CD4-positive, alpha-beta memory T cell (primary cell): ENCODE data around the gene S100A1. TPM values are rescaled to one million over a fixed set of nuclear protein-coding genes. Genes with fewer than 3 reads are reported as not detected.
A peak's percentile ranks its signal among the peaks of the same experiment; 100 is the strongest.
"Not testable (repeated sequence)": the region's sequence is repeated elsewhere in the genome, so short reads cannot be mapped to it uniquely, and the experiment has no call there.

Source experiments
- CTCF ChIA-PET: fragments of 350-600 bp; sonication (Branson Sonifier 250); formaldehyde crosslinking; loops from one replicate; lab custom pipeline; 2021; ENCODE audit warnings: inconsistent platforms; ENCODE audit not compliant: partially characterized antibody; lab: Charles Lee
- POLR2A ChIA-PET: fragments of 350-600 bp; sonication (Branson Sonifier 250); formaldehyde crosslinking; loops from one replicate; lab custom pipeline; 2021; ENCODE audit not compliant: partially characterized antibody; lab: Charles Lee
- DNase-seq, 5 donors: peaks; one replicate each; pipeline versions ENCODE4 v3.0.0 to v3.0.0-alpha.2; 2020 to 2022; ENCODE audit warnings: mixed read lengths in 1 of 5
- H3K27ac ChIP-seq: one replicate; pipeline ENCODE4 v1.7.0; 2013; ENCODE audit warnings: low read depth, low read length
- H3K27me3 ChIP-seq: 2 replicates; pipeline ENCODE4 v1.7.0; 2013; ENCODE audit warnings: mild to moderate bottlenecking, low read length, moderate library complexity; ENCODE audit not compliant: insufficient read depth
- H3K36me3 ChIP-seq: 2 replicates; pipeline ENCODE4 v1.7.0; 2013; ENCODE audit warnings: mild to moderate bottlenecking, low read length, moderate library complexity; ENCODE audit not compliant: insufficient read depth
- H3K4me1 ChIP-seq: 2 replicates; pipeline ENCODE4 v1.7.0; 2013; ENCODE audit warnings: mild to moderate bottlenecking, low read length, moderate library complexity; ENCODE audit not compliant: insufficient read depth
- H3K4me3 ChIP-seq, 2 donors: one replicate each; pipeline ENCODE4 v1.7.0; 2013; ENCODE audit warnings: low read length in 2 of 2, mild to moderate bottlenecking in 1 of 2
- H3K9me3 ChIP-seq, 2 donors: one replicate each; pipeline ENCODE4 v1.7.0; 2013; ENCODE audit warnings: low read length in 2 of 2, control low read depth in 1 of 2; ENCODE audit not compliant: control insufficient read depth in 1 of 2
- H3K27ac Mint-ChIP-seq, 7 donors: one replicate each; pipeline ENCODE4 v1.8.0; 2020 to 2021; ENCODE audit warnings: mixed read lengths in 7 of 7, mild to moderate bottlenecking in 6 of 7, inconsistent platforms in 3 of 7, moderate library complexity in 3 of 7
- H3K27me3 Mint-ChIP-seq, 2 donors: one replicate each; pipeline ENCODE4 v1.8.0; 2020 to 2021; ENCODE audit warnings: mixed read lengths in 2 of 2
- H3K36me3 Mint-ChIP-seq, 2 donors: one replicate each; pipeline ENCODE4 v1.8.0; 2020 to 2021; ENCODE audit warnings: mixed read lengths in 2 of 2, inconsistent platforms in 1 of 2, mild to moderate bottlenecking in 1 of 2
- H3K4me1 Mint-ChIP-seq, 4 donors: one replicate each; pipeline ENCODE4 v1.8.0; 2020 to 2021; ENCODE audit warnings: mixed read lengths in 4 of 4, mild to moderate bottlenecking in 1 of 4
- H3K4me3 Mint-ChIP-seq, 8 donors: one replicate each; pipeline ENCODE4 v1.8.0; 2020 to 2021; ENCODE audit warnings: mixed read lengths in 8 of 8, mild to moderate bottlenecking in 7 of 8, moderate library complexity in 6 of 8, inconsistent platforms in 3 of 8
- H3K9me3 Mint-ChIP-seq, 8 donors: one replicate each; pipeline ENCODE4 v1.8.0; 2020 to 2021; ENCODE audit warnings: mixed read lengths in 8 of 8, mild to moderate bottlenecking in 5 of 8, inconsistent platforms in 3 of 8, moderate library complexity in 1 of 8
- intact Hi-C: fragments of 100-400 bp; cut with micrococcal nuclease; formaldehyde crosslinking; loops from one replicate; pipeline ENCODE4 v1.15.1; 2023
- polyA plus RNA-seq, 2 donors: library from polyadenylated mRNA; unstranded; fragments of 300-500 nt; fragmentation: Illumina TruSeq; gene quantifications; one replicate each; pipeline ENCODE4 v1.2.3, GENCODE V29; 2021
- total RNA-seq, 2 experiments: library from RNA; stranded (reverse); gene quantifications; one replicate each; pipeline ENCODE4 v1.2.3, GENCODE V29; 2021

S100A1 gene
- total RNA-seq (not detected), polyA plus RNA-seq (not detected)

DNA sequence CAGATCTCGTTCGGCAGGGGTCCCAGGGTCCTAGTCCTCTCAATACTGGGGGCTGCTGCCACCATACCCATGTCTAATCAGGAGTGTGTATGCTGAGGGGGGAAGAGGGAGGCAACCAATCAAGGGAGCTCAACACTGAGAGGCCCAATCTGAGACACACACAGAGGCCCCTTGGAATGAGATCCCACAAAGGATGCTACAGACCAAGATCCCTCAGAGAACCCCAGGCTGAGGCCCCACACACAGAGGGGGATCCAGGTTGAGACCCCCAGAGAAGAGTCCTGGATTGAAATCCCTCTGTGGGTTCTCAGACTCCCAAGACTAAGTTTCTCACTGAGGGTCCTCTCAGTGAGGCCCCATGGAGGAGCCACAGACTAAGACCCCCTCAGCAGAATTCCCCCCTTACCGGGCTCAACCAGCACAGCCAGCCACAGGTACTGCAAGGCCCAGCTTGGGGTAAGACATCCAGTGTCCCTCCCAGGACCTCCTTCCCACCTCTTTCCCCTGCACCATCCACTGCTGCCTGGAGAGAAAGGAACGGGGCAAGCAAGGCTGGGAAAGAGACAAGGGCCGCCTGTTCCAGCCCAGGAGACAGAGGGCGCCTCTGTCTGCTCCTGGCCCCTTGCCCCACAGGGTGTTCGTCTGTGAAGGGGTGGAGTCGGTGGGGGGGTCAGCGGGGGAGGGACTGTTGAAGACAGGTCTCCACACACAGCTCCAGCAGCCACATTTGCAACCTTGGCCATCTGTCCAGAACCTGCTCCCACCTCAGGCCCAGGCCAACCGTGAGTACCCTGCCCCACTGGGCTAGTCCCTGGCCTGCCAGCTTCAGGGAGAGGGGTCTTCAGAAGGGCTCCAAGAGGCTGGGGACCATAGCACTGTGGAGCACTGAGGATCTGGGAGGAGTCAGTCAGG is at the start of gene S100A1:
S100A1 (plus strand) TSS at position 720 of the 912 bp plus-strand sequence. CDS start 2,088 bp downstream, outside the sequence.
- H3K27ac Mint-ChIP-seq: no peak within 1 kb of the TSS
- H3K36me3 Mint-ChIP-seq: no peaks in the 10 kb centered on the region
- peaks cover 5 to 7% (median 7%) of the 10 kb centered on the region in 4 donors for H3K4me1 Mint-ChIP-seq
- ChIA-PET CTCF (interaction anchor here (1.8 to 3.5 kb wide), 4 partner anchors 8 to 117 kb away, joined by 4 to 12 read pairs (median 8); no protein-coding TSS in a partner anchor), POLR2A (no interaction called here)
- H3K27me3 ChIP-seq: no peaks in the 10 kb centered on the region
- DNase-seq: peak in 1 of 5 donors; percentile 24
- H3K9me3 ChIP-seq: no peaks in the 10 kb centered on the region
- H3K4me3 Mint-ChIP-seq: no peak within 1 kb of the TSS
- H3K27ac ChIP-seq: no peak within 1 kb of the TSS
- H3K4me1 ChIP-seq: peaks cover 1% of the 10 kb centered on the region
- no peak within 1 kb of the TSS for H3K4me3 ChIP-seq
- intact Hi-C loops: no loop called here
- H3K9me3 Mint-ChIP-seq: peaks cover 0 to 2% (median 0%) of the 10 kb centered on the region in 8 donors
- H3K36me3 ChIP-seq: no peaks in the 10 kb centered on the region
- peaks cover 0 to 3% of the 10 kb centered on the region in 2 donors for H3K27me3 Mint-ChIP-seq

DNA sequence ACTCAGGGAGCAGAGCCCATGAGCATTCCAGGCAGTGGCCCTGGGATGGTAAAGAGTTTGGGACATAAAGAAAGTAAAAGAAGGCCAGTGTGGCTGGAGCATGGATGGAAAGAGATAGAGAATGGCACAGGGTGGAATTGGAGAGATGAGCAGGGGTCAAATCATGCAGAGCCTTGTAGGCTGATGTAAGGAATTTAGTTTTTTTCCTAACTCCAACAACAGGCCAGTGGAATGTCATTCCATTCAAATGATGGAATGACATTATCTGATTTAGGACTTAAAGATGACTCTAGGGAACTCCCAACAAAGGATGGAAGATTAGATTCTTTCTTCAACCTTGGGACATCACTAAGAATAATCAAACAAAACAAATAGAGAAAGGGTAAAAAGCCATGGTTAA is 49.7 kb upstream of the S100A1 start:
- no peaks in the 10 kb centered on the region for H3K9me3 Mint-ChIP-seq
- Histone ChIP-seq H3K4me1 (no peaks in the 10 kb centered on the region), H3K4me3 (no peak overlapping the region), H3K9me3 (no peaks in the 10 kb centered on the region), H3K36me3 (no peaks in the 10 kb centered on the region), H3K27ac (no peak overlapping the region), H3K27me3 (peaks cover 4% of the 10 kb centered on the region)
- intact Hi-C loops: no loop called here
- ChIA-PET POLR2A (no interaction called here), CTCF (interaction anchor here (1.5 to 2.8 kb wide), 3 partner anchors 10 to 69 kb away, joined by 4 to 11 read pairs (median 7); no protein-coding TSS in a partner anchor)
- H3K4me1 Mint-ChIP-seq: no peaks in the 10 kb centered on the region
- H3K27ac Mint-ChIP-seq: no peak overlapping the region
- no peak for DNase-seq
- peaks cover 12 to 22% of the 10 kb centered on the region in 2 donors for H3K27me3 Mint-ChIP-seq
- H3K36me3 Mint-ChIP-seq: no peaks in the 10 kb centered on the region
- no peak overlapping the region for H3K4me3 Mint-ChIP-seq

DNA sequence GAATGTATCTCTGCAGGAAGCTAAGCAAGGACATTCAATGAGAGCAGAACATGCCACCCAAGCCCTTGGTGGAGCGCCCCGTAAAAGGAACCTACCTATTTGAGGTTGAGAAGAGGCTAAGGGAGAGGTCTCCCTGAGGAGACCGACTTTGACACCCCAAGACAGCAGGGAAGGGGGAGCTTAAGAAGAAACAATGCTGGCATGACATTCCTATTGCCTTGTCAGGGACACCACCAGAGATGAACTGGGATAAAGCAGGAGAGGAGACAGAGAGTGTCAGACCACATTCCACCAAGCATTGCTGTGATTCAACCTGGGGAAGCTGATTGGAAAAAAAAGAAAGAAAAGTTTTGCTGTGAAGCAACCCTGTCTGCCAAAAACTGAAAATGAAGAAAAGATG is 49.3 kb upstream of the S100A1 start:
- H3K4me1 ChIP-seq: no peaks in the 10 kb centered on the region
- no peaks in the 10 kb centered on the region for H3K9me3 ChIP-seq
- H3K4me3 ChIP-seq: no peak overlapping the region
- ChIA-PET CTCF (interaction anchor here (2.0 to 2.8 kb wide), 2 partner anchors 40 to 69 kb away, joined by 7 to 11 read pairs; no protein-coding TSS in a partner anchor), POLR2A (no interaction called here)
- H3K36me3 ChIP-seq: no peaks in the 10 kb centered on the region
- peaks cover 12 to 22% of the 10 kb centered on the region in 2 donors for H3K27me3 Mint-ChIP-seq
- no peaks in the 10 kb centered on the region for H3K4me1 Mint-ChIP-seq
- peaks cover 4% of the 10 kb centered on the region for H3K27me3 ChIP-seq
- H3K36me3 Mint-ChIP-seq: no peaks in the 10 kb centered on the region
- H3K27ac Mint-ChIP-seq: no peak overlapping the region
- no peak for DNase-seq
- intact Hi-C loops: no loop called here
- H3K9me3 Mint-ChIP-seq: no peaks in the 10 kb centered on the region
- H3K4me3 Mint-ChIP-seq: no peak overlapping the region
- H3K27ac ChIP-seq: no peak overlapping the region

DNA sequence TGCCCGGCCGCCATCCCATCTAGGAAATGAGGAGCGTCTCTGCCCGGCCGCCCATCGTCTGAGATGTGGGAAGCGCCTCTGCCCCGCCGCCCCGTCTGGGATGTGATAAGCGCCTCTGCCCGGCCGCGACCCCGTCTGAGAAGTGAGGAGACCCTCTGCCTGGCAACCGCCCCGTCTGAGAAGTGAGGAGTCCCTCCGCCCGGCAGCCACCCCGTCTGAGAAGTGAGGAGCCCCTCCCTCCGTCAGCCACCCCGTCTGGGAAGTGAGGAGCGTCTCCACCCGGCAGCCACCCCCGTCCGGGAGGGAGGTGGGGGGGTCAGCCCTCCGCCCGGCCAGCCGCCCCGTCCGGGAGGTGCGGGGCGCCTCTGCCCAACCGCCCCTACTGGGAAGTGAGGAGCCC is 45.4 kb upstream of the S100A1 start:
- H3K27ac ChIP-seq, intact Hi-C loops, POLR2A ChIA-PET, H3K9me3 Mint-ChIP-seq, DNase-seq, H3K4me3 Mint-ChIP-seq, H3K36me3 Mint-ChIP-seq, H3K27me3 ChIP-seq, H3K9me3 ChIP-seq, H3K27ac Mint-ChIP-seq, H3K4me1 ChIP-seq, H3K36me3 ChIP-seq, H3K4me1 Mint-ChIP-seq, H3K4me3 ChIP-seq: not testable (repeated sequence)
- H3K27me3 Mint-ChIP-seq: peaks cover 13 to 19% of the 10 kb centered on the region in 2 donors
- CTCF ChIA-PET: interaction anchor here (2.4 kb wide), 1 partner anchor 13 kb away, joined by 8 read pairs; no protein-coding TSS in a partner anchor

DNA sequence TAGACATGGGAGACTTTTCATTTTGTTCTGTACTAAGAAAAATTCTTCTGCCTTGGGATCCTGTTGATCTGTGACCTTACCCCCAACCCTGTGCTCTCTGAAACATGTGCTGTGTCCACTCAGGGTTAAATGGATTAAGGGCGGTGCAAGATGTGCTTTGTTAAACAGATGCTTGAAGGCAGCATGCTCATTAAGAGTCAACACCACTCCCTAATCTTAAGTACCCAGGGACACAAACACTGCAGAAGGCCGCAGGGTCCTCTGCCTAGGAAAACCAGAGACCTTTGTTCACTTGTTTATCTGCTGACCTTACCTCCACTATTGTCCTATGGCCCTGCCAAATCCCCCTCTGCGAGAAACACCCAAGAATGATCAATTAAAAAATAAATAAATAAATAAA is 44.7 kb upstream of the S100A1 start:
- DNase-seq, H3K36me3 ChIP-seq, H3K4me1 ChIP-seq, H3K9me3 Mint-ChIP-seq, POLR2A ChIA-PET, H3K36me3 Mint-ChIP-seq, H3K9me3 ChIP-seq, H3K27me3 ChIP-seq, H3K4me3 ChIP-seq, H3K27ac Mint-ChIP-seq, H3K4me3 Mint-ChIP-seq, H3K27ac ChIP-seq, intact Hi-C loops, CTCF ChIA-PET, H3K4me1 Mint-ChIP-seq: not testable (repeated sequence)
- peaks cover 7 to 13% of the 10 kb centered on the region in 2 donors for H3K27me3 Mint-ChIP-seq

DNA sequence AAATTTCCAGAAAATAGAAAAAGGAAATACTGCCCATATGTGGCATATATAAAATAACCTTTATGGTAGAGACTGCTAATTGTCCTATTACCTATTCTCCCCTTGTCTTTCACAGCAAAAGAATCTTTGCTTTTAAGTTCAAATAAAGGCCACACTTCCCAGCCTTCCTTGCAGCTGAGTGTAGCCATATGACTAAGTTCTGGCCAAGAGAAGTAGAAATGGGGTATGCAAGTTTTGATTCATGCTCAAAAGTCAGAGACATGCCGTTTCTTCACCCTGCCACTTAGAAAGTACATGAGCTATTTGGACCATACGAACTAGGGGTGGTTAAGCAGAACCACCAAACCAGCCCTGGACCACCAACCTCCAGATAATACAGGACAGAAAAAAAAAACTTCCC is 44.3 kb upstream of the S100A1 start:
- no peaks in the 10 kb centered on the region for H3K9me3 ChIP-seq
- no peak for DNase-seq
- no peaks in the 10 kb centered on the region for H3K36me3 ChIP-seq
- Mint-ChIP-seq H3K4me1 (no peaks in the 10 kb centered on the region), H3K36me3 (no peaks in the 10 kb centered on the region), H3K4me3 (no peak overlapping the region), H3K27ac (no peak overlapping the region), H3K9me3 (no peaks in the 10 kb centered on the region), H3K27me3 (peaks cover 3 to 8% of the 10 kb centered on the region in 2 donors)
- intact Hi-C loops: no loop called here
- no peaks in the 10 kb centered on the region for H3K4me1 ChIP-seq
- CTCF ChIA-PET: no interaction called here
- no peak overlapping the region for H3K27ac ChIP-seq
- POLR2A ChIA-PET: interaction anchor here (0.7 kb wide), 1 partner anchor 40 kb away, joined by 3 read pairs; no protein-coding TSS in a partner anchor
- H3K27me3 ChIP-seq: no peaks in the 10 kb centered on the region
- H3K4me3 ChIP-seq: no peak overlapping the region

DNA sequence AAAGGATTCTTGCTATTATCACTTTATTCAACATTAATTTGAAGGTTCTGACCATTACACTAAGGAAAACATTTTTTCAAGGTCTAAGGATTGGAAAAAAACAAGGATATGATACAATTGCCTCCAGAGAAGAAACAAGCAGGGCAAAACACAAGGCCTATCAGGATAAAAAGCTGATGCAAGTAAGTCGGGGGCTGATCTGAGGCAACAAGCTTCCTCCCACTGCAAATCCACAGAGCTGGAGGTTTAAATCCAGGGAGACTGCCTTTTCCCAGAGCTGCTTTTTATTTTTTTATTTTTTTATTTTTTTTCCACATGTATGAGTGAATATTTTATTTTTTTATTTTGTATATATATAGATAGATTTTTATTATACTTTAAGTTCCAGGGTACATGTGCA is 43.2 kb upstream of the S100A1 start:
- H3K4me1 ChIP-seq: no peaks in the 10 kb centered on the region
- H3K27me3 ChIP-seq: no peaks in the 10 kb centered on the region
- H3K9me3 ChIP-seq: no peaks in the 10 kb centered on the region
- Mint-ChIP-seq H3K27me3 (peaks cover 1 to 3% of the 10 kb centered on the region in 2 donors), H3K4me3 (no peak overlapping the region), H3K27ac (no peak overlapping the region), H3K4me1 (no peaks in the 10 kb centered on the region), H3K9me3 (no peaks in the 10 kb centered on the region), H3K36me3 (no peaks in the 10 kb centered on the region)
- no peak overlapping the region for H3K4me3 ChIP-seq
- DNase-seq: no peak
- no peaks in the 10 kb centered on the region for H3K36me3 ChIP-seq
- ChIA-PET CTCF (no interaction called here), POLR2A (interaction anchor here (0.7 kb wide), 1 partner anchor 41 kb away, joined by 3 read pairs; no protein-coding TSS in a partner anchor)
- intact Hi-C loops: no loop called here
- no peak overlapping the region for H3K27ac ChIP-seq
